GM19023 (cell line): ENCODE results near the gene PCDHGA1.
"Not testable (repeated sequence)": the region's sequence is repeated elsewhere in the genome, so short reads cannot be mapped to it uniquely, and the experiment has no call there.

Experiments used
- ATAC-seq: cut with Tn5 transposase; IDR thresholded peaks from one replicate; pipeline ENCODE4 v1.9.1; 2021; ENCODE audit warnings: mild to moderate bottlenecking, moderate library complexity; ENCODE audit not compliant: unreplicated experiment

Gene PCDHGA1

GRCh38 chr5:141375444-141376155 lies 45.3 kb downstream of the PCDHGA1 start:
- ATAC-seq, result not testable (repeated sequence)

DNA sequence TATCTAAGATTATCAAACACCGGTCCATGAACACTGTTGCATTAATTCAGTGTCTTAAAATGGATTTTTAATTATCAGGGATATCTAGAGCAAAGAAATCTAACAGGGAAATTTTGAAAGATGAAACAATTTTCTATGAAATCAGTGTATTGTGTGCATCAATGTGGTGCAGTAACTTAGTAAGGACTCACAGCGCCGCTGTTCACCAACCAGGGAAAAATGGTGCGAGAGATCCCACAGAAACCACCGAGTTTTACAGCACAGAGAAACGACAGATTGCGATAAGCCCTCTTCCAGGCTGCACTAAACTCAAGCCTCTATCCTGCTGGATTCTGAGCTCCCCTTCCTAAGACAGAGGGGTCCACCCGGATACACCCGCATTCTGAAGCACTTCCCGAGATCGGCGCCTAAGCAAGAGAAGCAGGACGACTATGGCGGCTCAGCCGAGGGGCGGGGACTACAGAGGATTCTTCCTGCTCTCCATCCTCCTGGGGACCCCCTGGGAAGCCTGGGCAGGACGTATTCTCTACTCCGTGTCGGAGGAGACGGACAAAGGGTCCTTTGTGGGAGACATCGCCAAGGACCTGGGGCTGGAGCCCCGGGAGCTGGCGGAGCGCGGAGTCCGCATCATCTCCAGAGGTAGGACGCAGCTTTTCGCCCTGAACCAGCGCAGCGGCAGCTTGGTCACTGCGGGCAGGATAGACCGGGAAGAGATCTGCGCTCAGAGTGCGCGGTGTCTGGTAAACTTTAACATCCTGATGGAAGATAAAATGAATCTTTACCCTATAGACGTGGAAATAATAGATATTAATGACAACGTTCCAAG lies 52.4 kb downstream of the PCDHGA1 start, which contains the start of gene PCDHGA7:
PCDHGA7 (plus strand) TSS at position 274 of the 826 bp plus-strand sequence; CDS start at position 432, 158 bp downstream.
- ATAC-seq, result no peak

GRCh38 chr5:141383345-141383744 lies 53.0 kb downstream of the PCDHGA1 start:
- ATAC-seq, result no peak

GRCh38 chr5:141384471-141385267 lies 54.4 kb downstream of the PCDHGA1 start:
- ATAC-seq, result no peak

- peak; percentile 70 for ATAC-seq
Measured at GRCh38 chr5:141387557-141388311, 57.4 kb downstream of the PCDHGA1 start, which contains the start of gene PCDHGB4. TSS of gene PCDHGB4 (plus strand) at chr5:141387698. CDS start at chr5:141387885, 187 bp downstream.

- ATAC-seq, result no peak
Measured at GRCh38 chr5:141388661-141389060, 58.3 kb downstream of the PCDHGA1 start.

DNA sequence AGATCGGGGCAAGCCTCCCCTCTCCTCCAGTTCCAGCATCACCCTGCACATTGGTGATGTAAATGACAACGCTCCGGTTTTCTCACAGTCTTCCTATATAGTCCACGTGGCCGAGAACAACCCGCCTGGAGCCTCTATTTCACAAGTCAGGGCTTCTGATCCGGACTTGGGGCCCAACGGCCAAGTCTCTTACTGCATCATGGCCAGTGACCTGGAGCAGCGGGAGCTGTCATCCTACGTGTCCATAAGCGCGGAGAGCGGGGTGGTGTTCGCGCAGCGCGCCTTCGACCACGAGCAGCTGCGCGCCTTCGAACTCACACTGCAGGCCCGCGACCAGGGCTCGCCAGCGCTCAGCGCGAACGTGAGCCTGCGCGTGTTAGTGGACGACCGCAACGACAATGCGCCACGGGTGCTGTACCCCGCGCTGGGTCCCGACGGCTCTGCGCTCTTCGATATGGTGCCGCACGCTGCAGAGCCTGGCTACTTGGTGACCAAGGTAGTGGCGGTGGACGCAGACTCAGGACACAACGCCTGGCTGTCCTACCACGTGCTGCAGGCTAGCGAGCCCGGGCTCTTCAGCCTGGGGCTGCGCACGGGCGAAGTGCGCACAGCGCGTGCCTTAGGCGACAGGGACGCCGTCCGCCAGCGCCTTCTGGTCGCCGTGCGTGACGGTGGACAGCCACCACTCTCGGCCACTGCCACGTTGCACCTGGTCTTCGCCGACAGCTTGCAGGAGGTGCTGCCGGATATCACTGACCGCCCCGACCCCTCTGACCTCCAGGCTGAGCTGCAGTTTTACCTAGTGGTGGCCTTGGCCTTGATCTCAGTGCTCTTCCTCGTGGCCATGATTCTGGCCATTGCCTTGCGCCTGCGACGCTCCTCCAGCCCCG lies 59.1 kb downstream of the PCDHGA1 start:
- no peak for ATAC-seq

- no peak for ATAC-seq
Measured at GRCh38 chr5:141392429-141393198, 62.3 kb downstream of the PCDHGA1 start, which contains the start of gene PCDHGA8. TSS of gene PCDHGA8 (plus strand) at chr5:141392633. CDS start at chr5:141392814, 181 bp downstream.

GRCh38 chr5:141393267-141393666 lies 63.0 kb downstream of the PCDHGA1 start:
- no peak for ATAC-seq

DNA sequence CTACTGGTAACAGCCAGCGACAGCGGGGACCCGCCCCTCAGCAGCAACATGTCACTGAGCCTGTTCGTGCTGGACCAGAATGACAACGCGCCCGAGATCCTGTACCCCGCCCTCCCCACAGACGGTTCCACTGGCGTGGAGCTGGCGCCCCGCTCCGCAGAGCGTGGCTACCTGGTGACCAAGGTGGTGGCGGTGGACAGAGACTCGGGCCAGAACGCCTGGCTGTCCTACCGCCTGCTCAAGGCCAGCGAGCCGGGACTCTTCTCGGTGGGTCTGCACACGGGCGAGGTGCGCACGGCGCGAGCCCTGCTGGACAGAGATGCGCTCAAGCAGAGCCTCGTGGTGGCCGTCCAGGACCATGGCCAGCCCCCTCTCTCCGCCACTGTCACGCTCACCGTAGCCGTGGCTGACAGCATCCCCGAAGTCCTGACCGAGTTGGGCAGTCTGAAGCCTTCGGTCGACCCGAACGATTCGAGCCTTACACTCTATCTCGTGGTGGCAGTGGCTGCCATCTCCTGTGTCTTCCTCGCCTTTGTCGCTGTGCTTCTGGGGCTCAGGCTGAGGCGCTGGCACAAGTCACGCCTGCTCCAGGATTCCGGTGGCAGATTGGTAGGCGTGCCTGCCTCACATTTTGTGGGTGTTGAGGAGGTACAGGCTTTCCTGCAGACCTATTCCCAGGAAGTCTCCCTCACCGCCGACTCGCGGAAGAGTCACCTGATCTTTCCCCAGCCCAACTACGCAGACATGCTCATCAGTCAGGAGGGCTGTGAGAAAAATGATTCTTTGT lies 64.3 kb downstream of the PCDHGA1 start:
- not testable (repeated sequence) for ATAC-seq

DNA sequence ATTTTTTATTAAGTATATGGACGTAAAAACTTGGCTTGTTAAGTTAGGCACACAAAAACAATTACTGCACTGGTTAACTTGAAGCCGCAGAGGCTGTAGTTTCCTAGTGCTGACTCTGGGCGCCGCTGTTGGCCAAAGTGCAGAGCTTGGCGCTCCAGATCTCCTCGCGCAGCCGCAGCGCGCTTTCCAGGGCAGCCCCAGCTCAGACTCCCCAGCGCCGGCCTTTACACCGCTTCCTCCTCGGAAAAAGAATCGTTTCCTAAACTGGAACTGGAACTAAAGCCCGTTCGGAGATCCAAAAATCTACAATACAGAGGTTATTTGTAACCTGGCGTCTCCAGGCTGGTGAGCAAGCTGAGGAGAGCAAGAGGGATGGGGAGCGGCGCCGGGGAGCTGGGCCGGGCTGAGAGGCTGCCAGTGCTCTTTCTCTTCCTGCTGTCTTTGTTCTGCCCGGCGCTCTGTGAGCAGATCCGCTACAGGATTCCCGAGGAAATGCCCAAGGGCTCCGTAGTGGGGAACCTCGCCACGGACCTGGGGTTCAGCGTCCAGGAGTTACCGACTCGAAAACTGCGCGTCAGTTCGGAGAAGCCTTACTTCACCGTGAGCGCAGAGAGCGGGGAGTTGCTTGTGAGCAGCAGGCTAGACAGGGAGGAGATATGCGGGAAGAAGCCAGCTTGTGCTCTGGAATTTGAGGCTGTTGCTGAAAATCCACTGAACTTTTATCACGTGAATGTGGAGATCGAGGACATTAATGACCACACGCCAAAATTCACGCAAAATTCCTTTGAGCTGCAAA lies 67.6 kb downstream of the PCDHGA1 start, which contains the start of gene PCDHGB5:
PCDHGB5 (plus strand) TSS at position 192 of the 796 bp plus-strand sequence; CDS start at position 373, 181 bp downstream.
- ATAC-seq, result peak; percentile 88

- ATAC-seq, result no peak
Measured at GRCh38 chr5:141398608-141399007, 68.3 kb downstream of the PCDHGA1 start.

- no peak for ATAC-seq
Measured at GRCh38 chr5:141399555-141400258, 69.4 kb downstream of the PCDHGA1 start.

DNA sequence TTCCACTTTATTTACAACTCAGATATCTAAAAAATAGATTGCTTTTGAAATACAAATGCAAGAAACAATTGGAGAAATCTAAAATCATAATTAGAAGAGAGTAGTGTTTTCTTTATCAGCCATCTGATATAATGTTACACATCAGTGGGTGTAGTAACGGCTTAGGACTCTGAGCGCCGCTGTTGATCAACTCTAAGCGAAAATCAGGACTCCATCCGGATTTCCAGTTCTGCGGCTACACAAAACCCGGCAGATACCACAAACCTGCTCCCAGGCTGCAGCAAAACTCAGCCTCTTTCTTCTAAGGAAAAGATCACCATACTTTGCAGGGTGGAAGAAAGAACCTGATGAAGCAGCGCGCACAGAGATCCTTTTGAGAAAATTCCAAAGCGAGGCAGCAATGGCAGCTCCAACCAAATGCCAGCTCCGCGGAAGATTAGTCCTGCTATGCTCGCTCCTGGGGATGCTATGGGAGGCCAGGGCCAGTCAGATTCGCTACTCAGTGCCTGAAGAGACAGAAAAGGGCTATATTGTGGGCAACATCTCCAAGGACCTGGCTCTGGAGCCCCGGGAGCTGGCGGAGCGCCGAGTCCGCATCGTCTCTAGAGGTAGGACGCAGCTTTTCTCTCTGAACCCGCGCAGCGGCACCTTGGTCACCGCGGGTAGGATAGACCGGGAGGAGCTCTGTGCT lies 72.4 kb downstream of the PCDHGA1 start, which contains the start of gene PCDHGA9:
PCDHGA9 (plus strand) TSS at position 226 of the 691 bp plus-strand sequence; CDS start at position 401, 175 bp downstream.
- ATAC-seq, result no peak

DNA sequence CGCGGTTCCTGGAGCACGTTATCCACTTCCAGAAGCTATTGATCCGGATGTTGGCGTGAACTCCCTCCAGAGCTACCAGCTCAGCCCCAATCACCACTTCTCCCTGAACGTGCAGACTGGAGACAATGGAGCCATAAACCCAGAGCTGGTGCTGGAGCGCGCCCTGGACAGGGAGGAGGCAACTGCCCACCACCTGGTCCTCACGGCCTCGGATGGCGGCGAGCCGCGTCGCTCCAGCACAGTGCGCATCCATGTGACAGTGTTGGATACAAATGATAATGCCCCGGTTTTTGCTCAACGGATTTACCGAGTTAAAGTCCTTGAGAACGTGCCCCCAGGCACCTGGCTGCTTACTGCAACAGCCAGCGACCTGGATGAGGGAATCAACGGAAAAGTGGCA lies 73.1 kb downstream of the PCDHGA1 start:
- no peak for ATAC-seq
